GM21360 (cell line): ENCODE data around the gene GAB2.

Experiments used
- ATAC-seq: cut with Tn5 transposase; IDR thresholded peaks from one replicate; pipeline ENCODE4 v1.9.1; 2021; ENCODE audit warnings: mild to moderate bottlenecking, moderate library complexity; ENCODE audit not compliant: unreplicated experiment

GAB2 gene

GRCh38 chr11:78346799-78347198 lies 70.8 kb downstream of the GAB2 start:
- no peak for ATAC-seq

- ATAC-seq, result no peak
Observed at GRCh38 chr11:78345450-78345849, 72.2 kb downstream of the GAB2 start.

- no peak for ATAC-seq
Observed at GRCh38 chr11:78344676-78345075, 72.9 kb downstream of the GAB2 start.

GRCh38 chr11:78344094-78344493 lies 73.5 kb downstream of the GAB2 start:
- ATAC-seq, result no peak

- ATAC-seq, result no peak
Observed at GRCh38 chr11:78343303-78343702, 74.3 kb downstream of the GAB2 start.

GRCh38 chr11:78341841-78342240 lies 75.8 kb downstream of the GAB2 start:
- ATAC-seq, result no peak

GRCh38 chr11:78340530-78340929 lies 77.1 kb downstream of the GAB2 start:
- ATAC-seq, result no peak

- no peak for ATAC-seq
Observed at GRCh38 chr11:78339945-78340344, 77.7 kb downstream of the GAB2 start.

GRCh38 chr11:78339483-78339882 lies 78.1 kb downstream of the GAB2 start:
- ATAC-seq, result no peak

GRCh38 chr11:78338702-78339101 lies 78.9 kb downstream of the GAB2 start:
- ATAC-seq, result no peak

- ATAC-seq, result no peak
Observed at GRCh38 chr11:78338138-78338537, 79.5 kb downstream of the GAB2 start.

GRCh38 chr11:78337554-78337924 lies 80.1 kb downstream of the GAB2 start:
- ATAC-seq, result no peak

- ATAC-seq, result peak; percentile 44
Observed at GRCh38 chr11:78336877-78337553, 80.6 kb downstream of the GAB2 start.

GRCh38 chr11:78334109-78334508 lies 83.5 kb downstream of the GAB2 start:
- ATAC-seq, result no peak

- no peak for ATAC-seq
Observed at GRCh38 chr11:78332872-78333271, 84.7 kb downstream of the GAB2 start.

- no peak for ATAC-seq
Observed at GRCh38 chr11:78332174-78332866, 85.3 kb downstream of the GAB2 start.

GRCh38 chr11:78331711-78332110 lies 85.9 kb downstream of the GAB2 start:
- no peak for ATAC-seq

- no peak for ATAC-seq
Observed at GRCh38 chr11:78330361-78330760, 87.3 kb downstream of the GAB2 start.

- no peak for ATAC-seq
Observed at GRCh38 chr11:78327945-78328344, 89.7 kb downstream of the GAB2 start.

GRCh38 chr11:78325274-78325781 lies 92.3 kb downstream of the GAB2 start:
- no peak for ATAC-seq

GRCh38 chr11:78323363-78323762 lies 94.3 kb downstream of the GAB2 start:
- ATAC-seq, result no peak

- no peak for ATAC-seq
Observed at GRCh38 chr11:78319453-78319955, 98.1 kb downstream of the GAB2 start.
